ENCODE results near the gene PAOX.
"Not testable (repeated sequence)": the region's sequence is repeated elsewhere in the genome, so short reads cannot be mapped to it uniquely, and the experiment has no call there.

- not testable (repeated sequence) for TF ChIP-seq CTCF (conservative IDR thresholded peaks at IDR 0.05; ENCODE audit: low read depth, low read length); RFX5 (IDR thresholded peaks at IDR 0.05; ENCODE audit: low read depth, low read length); FOS (IDR thresholded peaks at IDR 0.05; ENCODE audit: low read depth, low read length); POLR2A (IDR thresholded peaks at IDR 0.05; ENCODE audit: low read depth, low read length); NFE2L2 (IDR thresholded peaks at IDR 0.05; ENCODE audit: low read depth, low read length); MAZ (IDR thresholded peaks at IDR 0.05; ENCODE audit: borderline replicate concordance, low read depth, low read length); USF2 (IDR thresholded peaks at IDR 0.05; ENCODE audit: low read depth, low read length); SMC3 (IDR thresholded peaks at IDR 0.05; ENCODE audit: low read depth, low read length); MXI1 (IDR thresholded peaks at IDR 0.05; ENCODE audit: borderline replicate concordance, low read depth, low read length); BHLHE40 (IDR thresholded peaks at IDR 0.05; ENCODE audit: low read depth, low read length); MAFK (IDR thresholded peaks at IDR 0.05; ENCODE audit: low read depth, low read length); RCOR1 (IDR thresholded peaks at IDR 0.05; ENCODE audit: insufficient replicate concordance, low read length); CHD1 (IDR thresholded peaks at IDR 0.05; ENCODE audit: low read depth, low read length)
Measured at GRCh38 chr10:133367461-133367860, 11.6 kb upstream of the PAOX start.
